Esophagus muscularis mucosa (tissue), 4 donors: ENCODE measurements around the gene TNFRSF19.
A peak's percentile ranks its signal among the peaks of the same experiment; 100 is the strongest.

ENCODE experiments used
- CTCF ChIP-seq, 3 experiments: fragments of 200-600 bp in 2 of 3; fragments of 450-650 bp in 1 of 3; sonication (generic) in 2 of 3; IDR thresholded peaks; one replicate each; pipeline ENCODE4 v1.5.1; 2017 to 2019; ENCODE audit warnings: antibody characterized with exemption in 3 of 3, mild to moderate bottlenecking in 2 of 3, moderate library complexity in 1 of 3
- EP300 ChIP-seq: sonication (generic); formaldehyde crosslinking; IDR thresholded peaks from one replicate; pipeline ENCODE4 v1.6.1; 2017; ENCODE audit warnings: antibody characterized with exemption
- POLR2A ChIP-seq: fragments of 450-650 bp; IDR thresholded peaks from one replicate; pipeline ENCODE4 v1.6.1; 2017; ENCODE audit warnings: antibody characterized with exemption, moderate library complexity, mild to moderate bottlenecking, low read depth
- POLR2AphosphoS5 ChIP-seq, 2 donors: sonication (generic); formaldehyde crosslinking; IDR thresholded peaks; one replicate each; pipeline ENCODE4 v1.6.1; 2017; ENCODE audit warnings: antibody characterized with exemption in 2 of 2

GRCh38 chr13:23715762-23716235 is 145.6 kb downstream of the TNFRSF19 start:
- TF ChIP-seq CTCF (IDR thresholded peaks at IDR 0.05) (peak in 2 of 3 experiments; percentile 6 to 43), POLR2A (no peak), EP300 (no peak), POLR2AphosphoS5 (IDR thresholded peaks at IDR 0.05) (no peak)
